NCI-H82 (cell line): ENCODE data around the gene SPAG16.

Experiments
- DNase-seq: peaks from one replicate; lab custom pipeline; 2025; lab: John Stamatoyannopoulos, UW

SPAG16 gene

GRCh38 chr2:213284105-213285090 is at the start of gene SPAG16:
TSS of gene SPAG16 (plus strand) at chr2:213284464.
- peak; percentile 99 for DNase-seq

DNA sequence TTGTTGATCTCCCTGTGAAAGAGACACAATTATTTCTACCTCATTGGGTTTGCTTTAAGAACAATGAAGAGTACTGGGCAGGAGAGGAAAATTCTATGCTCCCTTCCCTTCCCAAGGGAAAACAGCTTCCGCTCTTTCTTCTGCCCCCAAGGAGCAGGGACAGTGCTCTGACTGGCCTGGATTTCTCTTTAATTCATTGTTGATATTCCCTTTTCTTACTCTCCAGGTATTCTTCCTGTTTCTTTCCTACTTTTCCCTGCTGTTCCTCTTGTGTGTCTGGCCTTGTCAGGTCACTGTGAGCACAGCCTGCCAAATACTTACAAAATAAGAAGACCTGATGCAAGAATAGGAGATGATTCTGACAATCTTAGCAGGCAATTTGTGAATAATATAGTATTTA is 49.6 kb upstream of the SPAG16 start:
- DNase-seq, result peak; percentile 33

DNA sequence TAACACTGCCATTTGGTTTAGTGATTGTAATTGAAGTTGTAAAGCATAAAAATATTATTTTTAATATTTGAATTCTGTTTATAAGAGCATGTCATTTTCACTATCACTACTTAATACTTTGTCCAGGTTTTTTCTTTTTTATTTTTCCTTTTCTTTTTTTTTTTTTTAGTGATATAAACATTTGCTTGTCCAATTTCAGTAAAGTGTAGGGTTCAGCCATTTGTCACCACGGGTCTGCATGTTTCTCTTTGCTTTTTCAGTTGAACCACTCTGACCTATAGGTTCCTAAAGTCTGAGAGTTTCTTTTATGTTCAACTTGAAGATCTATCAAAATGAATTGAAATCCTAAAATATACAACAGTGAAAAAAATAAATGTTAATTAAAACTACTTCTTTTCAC is 48.5 kb upstream of the SPAG16 start:
- DNase-seq, result no peak

DNA sequence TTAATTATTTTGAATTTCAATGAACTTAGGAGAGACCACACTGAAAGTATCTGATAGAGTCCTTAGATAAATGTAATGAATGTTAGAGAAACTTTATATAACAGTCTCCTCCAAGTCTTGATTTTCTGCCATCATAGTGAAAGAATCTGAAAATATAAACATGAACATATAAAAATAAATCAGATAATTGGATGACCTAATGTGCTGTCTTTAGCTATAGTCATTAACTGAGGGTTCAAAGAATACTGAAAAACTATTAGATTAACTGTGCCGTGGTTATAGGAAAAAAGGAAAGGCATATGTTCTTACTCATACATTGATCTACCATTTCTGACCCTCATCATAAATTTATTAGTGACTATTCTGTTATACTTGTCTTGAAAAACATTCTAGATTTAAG is 47.0 kb upstream of the SPAG16 start:
- DNase-seq, result no peak

- no peak for DNase-seq
Measured at GRCh38 chr2:213237787-213238186, 46.5 kb upstream of the SPAG16 start.

- no peak for DNase-seq
Measured at GRCh38 chr2:213238753-213239495, 45.3 kb upstream of the SPAG16 start.

- DNase-seq, result no peak
Measured at GRCh38 chr2:213241817-213242216, 42.4 kb upstream of the SPAG16 start.

GRCh38 chr2:213242653-213243052 is 41.6 kb upstream of the SPAG16 start:
- no peak for DNase-seq

- no peak for DNase-seq
Measured at GRCh38 chr2:213243189-213244044, 40.8 kb upstream of the SPAG16 start.

DNA sequence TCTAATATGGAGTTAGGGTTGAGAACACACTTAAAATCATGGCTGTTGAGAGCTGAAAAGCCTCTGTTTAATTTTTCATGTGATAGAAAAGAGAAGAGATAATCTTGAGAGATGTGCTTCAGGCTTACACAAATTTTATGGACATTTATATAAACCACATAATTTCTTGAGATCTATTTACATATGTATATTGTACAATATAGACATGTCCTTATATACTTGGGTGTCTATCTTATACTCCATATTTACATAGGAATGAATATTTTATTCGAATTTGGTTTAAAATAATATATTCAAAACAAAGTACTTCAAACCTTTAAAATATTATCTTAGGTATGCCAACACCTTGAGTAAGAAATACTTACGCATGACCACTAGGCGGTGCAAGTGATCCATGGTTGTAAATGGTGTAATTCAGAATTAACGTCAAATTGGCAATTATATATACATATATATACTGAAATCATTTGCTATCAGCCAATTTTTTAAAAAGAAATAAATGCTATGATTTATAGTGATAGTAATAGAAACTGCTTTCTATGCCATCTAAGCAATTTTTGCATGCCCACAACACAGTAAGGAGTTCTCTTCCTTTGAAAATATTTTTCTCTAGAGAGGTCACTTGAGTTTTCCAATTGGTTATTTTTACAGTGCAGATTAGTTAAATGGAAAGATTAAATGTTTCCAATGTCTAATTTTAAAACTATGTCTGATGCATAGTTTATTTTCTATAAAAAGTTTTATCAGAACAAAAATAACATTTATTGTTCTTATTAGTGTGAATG is 37.6 kb upstream of the SPAG16 start:
- peak; percentile 72 for DNase-seq

DNA sequence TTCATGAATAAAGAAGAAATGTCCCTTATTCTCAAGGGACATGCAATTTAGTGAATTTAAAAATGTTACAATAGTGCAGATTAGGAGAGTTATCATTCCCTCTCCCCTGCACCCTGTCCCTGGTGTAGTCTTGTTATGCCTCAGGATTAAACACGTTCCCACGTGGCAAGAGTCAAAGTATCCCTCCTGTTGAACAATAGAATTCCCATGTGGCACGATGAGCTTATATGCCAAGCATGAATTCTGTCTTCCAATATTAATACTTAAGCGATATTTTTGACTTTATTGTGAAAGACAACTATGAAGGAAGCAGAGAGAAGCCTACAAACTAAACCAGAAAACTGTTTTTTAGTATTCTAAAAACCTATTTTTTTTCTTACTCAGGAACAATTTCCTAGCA is 36.7 kb upstream of the SPAG16 start:
- peak; percentile 33 for DNase-seq

- DNase-seq, result no peak
Measured at GRCh38 chr2:213248637-213249036, 35.6 kb upstream of the SPAG16 start.

DNA sequence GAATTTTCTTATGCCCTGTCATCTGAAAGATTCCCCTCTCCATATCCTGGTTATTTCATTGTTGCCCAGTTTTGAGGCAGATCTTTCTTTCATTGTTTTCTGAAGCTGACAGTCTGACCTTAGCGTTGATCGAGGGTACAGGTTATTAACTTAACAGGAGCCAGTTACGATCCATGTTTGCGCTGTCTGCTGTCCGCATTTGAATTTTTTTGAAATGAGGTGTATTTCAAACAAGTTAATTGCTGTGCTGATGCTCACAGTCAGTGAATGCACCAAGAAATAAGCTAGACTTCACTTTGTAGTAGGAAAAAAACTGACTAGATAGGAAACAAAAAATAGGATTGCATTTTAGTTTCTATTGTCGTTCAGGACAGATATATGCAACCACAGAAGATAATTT is 34.8 kb upstream of the SPAG16 start:
- DNase-seq, result no peak

GRCh38 chr2:213251618-213252017 is 32.6 kb upstream of the SPAG16 start:
- peak; percentile 91 for DNase-seq

GRCh38 chr2:213252206-213252605 is 32.1 kb upstream of the SPAG16 start:
- peak; percentile 60 for DNase-seq

GRCh38 chr2:213253162-213253561 is 31.1 kb upstream of the SPAG16 start:
- DNase-seq, result peak; percentile 79

- no peak for DNase-seq
Measured at GRCh38 chr2:213259266-213259665, 25.0 kb upstream of the SPAG16 start.

- no peak for DNase-seq
Measured at GRCh38 chr2:213261237-213261636, 23.0 kb upstream of the SPAG16 start.

- no peak for DNase-seq
Measured at GRCh38 chr2:213261715-213262114, 22.5 kb upstream of the SPAG16 start.

GRCh38 chr2:213265679-213266078 is 18.6 kb upstream of the SPAG16 start:
- DNase-seq, result no peak

GRCh38 chr2:213266421-213266820 is 17.8 kb upstream of the SPAG16 start:
- DNase-seq, result no peak
